K562 (cell line): Measurements from ENCODE around the gene CCDC73. TPM values are rescaled to one million over a fixed set of nuclear protein-coding genes. Genes with fewer than 3 reads are reported as not detected.

Experiments used
- ATAC-seq: fragments of 200-7000 bp; cut with Tn5 transposase; 3 replicates; pipeline ENCODE4 v1.9.1; 2020; ENCODE audit warnings: moderate library complexity
- BruUV-seq: library from RNA; stranded (reverse); fragments of 400-500 nt; replicated peaks from 2 replicates; lab custom pipeline; 2021; lab: Mats Ljungman, UMichigan
- CTCF ChIA-PET: fragments of 300-600 bp; formaldehyde crosslinking; extraction: SDS; loops from one replicate; lab custom pipeline; 2021; ENCODE audit warnings: low intra/inter-chr PET ratio; lab: Yijun Ruan, JAX
- POLR2A ChIA-PET: fragments of 300-600, 350-650 bp; sonication (Branson Sonifier 250); formaldehyde crosslinking; extraction: SDS; loops from one replicate; lab custom pipeline; 2021; ENCODE audit warnings: antibody characterized with exemption, inconsistent platforms; lab: Yijun Ruan, JAX
- DNase-seq, 4 experiments: peaks; one replicate each; pipeline versions ENCODE4 v3.0.0 to v3.0.0-alpha.2; 2011 to 2018; ENCODE audit warnings: low spot score in 3 of 4, mixed read lengths in 3 of 4; ENCODE audit errors: extremely low read depth in 1 of 4
- FAIRE-seq: peaks from 2 replicates; lab custom pipeline; 2011; peaks lifted over from hg19 to GRCh38; lab: Jason Lieb, UNC
- H2AFZ ChIP-seq: 2 replicates; pipeline ENCODE4 v1.6.0; 2011; ENCODE audit warnings: low read depth, low read length, control low read depth, inconsistent platforms
- H3K27ac ChIP-seq: fragments of 200-600 bp; 3 replicates; pipeline ENCODE4 v1.8.0; 2011; ENCODE audit warnings: low read depth, mild to moderate bottlenecking, control low read depth, inconsistent platforms, low read length, moderate library complexity, mixed read lengths; ENCODE audit errors: extremely low read depth
- H3K27me3 ChIP-seq, 2 experiments: fragments of 300-600 bp in 1 of 2; 2 replicates in 1 of 2; 3 replicates in 1 of 2; pipeline versions ENCODE4 v1.6.0 to v1.8.0; 2011; ENCODE audit warnings: inconsistent platforms in 2 of 2, low read length in 2 of 2, mild to moderate bottlenecking in 1 of 2, mixed read lengths in 1 of 2, moderate library complexity in 1 of 2; ENCODE audit not compliant: control insufficient read depth in 2 of 2, insufficient read depth in 2 of 2
- H3K36me3 ChIP-seq: fragments of 300-600 bp; 3 replicates; pipeline ENCODE4 v1.8.0; 2011; ENCODE audit warnings: mild to moderate bottlenecking, low read length, inconsistent platforms; ENCODE audit not compliant: control insufficient read depth, insufficient read depth
- H3K4me1 ChIP-seq, 2 experiments: fragments of 200-600 bp in 1 of 2; replicated peaks in 1 of 2; 2 replicates in 1 of 2; 3 replicates in 1 of 2; pipeline versions ENCODE4 v1.5.1 to v1.8.0; 2011; ENCODE audit warnings: inconsistent platforms in 2 of 2, low read length in 2 of 2, mild to moderate bottlenecking in 1 of 2, mixed read lengths in 1 of 2, moderate library complexity in 1 of 2; ENCODE audit not compliant: control insufficient read depth in 2 of 2, insufficient read depth in 2 of 2
- H3K4me2 ChIP-seq: 2 replicates; pipeline ENCODE4 v1.6.1; 2011; ENCODE audit warnings: low read length, control low read depth, inconsistent platforms, mixed read lengths; ENCODE audit not compliant: insufficient read depth
- H3K4me3 ChIP-seq: fragments of 200-600 bp; sonication (generic), shearing (Covaris generic); 2 replicates; pipeline ENCODE4 v1.5.1; 2016; ENCODE audit warnings: control low read depth, inconsistent platforms
- H3K79me2 ChIP-seq: fragments of 200-600 bp; 3 replicates; pipeline ENCODE4 v1.8.0; 2011; ENCODE audit warnings: low read length, inconsistent platforms; ENCODE audit not compliant: control insufficient read depth, insufficient read depth
- H3K9ac ChIP-seq, 2 experiments: 2 replicates each; pipeline versions ENCODE4 v1.6.0 to v1.6.1; 2011; ENCODE audit warnings: low read depth in 2 of 2, low read length in 2 of 2, control low read depth in 1 of 2, inconsistent platforms in 1 of 2, mild to moderate bottlenecking in 1 of 2, mixed read lengths in 1 of 2; ENCODE audit not compliant: insufficient read depth in 1 of 2
- H3K9me1 ChIP-seq: one replicate; pipeline ENCODE4 v1.6.0; 2011; ENCODE audit warnings: inconsistent platforms, mild to moderate bottlenecking, low read length, moderate library complexity; ENCODE audit not compliant: control insufficient read depth, insufficient read depth
- H3K9me3 ChIP-seq: replicated peaks from 2 replicates; pipeline ENCODE4 v1.5.1; 2011; ENCODE audit warnings: low read depth, low read length, inconsistent platforms; ENCODE audit not compliant: control insufficient read depth, insufficient read depth
- H4K20me1 ChIP-seq: replicated peaks from 2 replicates; pipeline ENCODE4 v1.6.1; 2011; ENCODE audit warnings: low read length, inconsistent platforms, mixed read lengths; ENCODE audit not compliant: control insufficient read depth, insufficient read depth
- ATF3 ChIP-seq, 2 experiments: fragments of 450-650 bp in 1 of 2; sonication (generic) in 1 of 2; formaldehyde crosslinking in 1 of 2; IDR thresholded peaks in 1 of 2; conservative IDR thresholded peaks in 1 of 2; 2 replicates each; pipeline versions ENCODE4 v1.6.1 to v1.8.1; 2016 to 2023; ENCODE audit warnings: mild to moderate bottlenecking in 2 of 2, moderate library complexity in 2 of 2, inconsistent platforms in 1 of 2, missing genetic modification reagents in 1 of 2
- CAMTA2 ChIP-seq: fragments of 250-450 bp; sonication (Bioruptor Pico); conservative IDR thresholded peaks from 2 replicates; pipeline ENCODE4 v1.5.1; 2022
- KDM1A ChIP-seq, 2 experiments: fragments of 450-650 bp; IDR thresholded peaks; 2 replicates each; pipeline ENCODE4 v1.6.1; 2016; ENCODE audit warnings: mild to moderate bottlenecking in 2 of 2
- RBM39 ChIP-seq: fragments of 200-400 bp; formaldehyde crosslinking; optimal IDR thresholded peaks from 2 replicates; pipeline ENCODE3; 2018; ENCODE audit warnings: low read depth, low read length
- RNF219 ChIP-seq: fragments of 250-450 bp; sonication (Bioruptor Pico); IDR thresholded peaks from 2 replicates; pipeline ENCODE4 v1.5.0; 2022; ENCODE audit warnings: mild to moderate bottlenecking
- SMARCE1 ChIP-seq: fragments of 450-650 bp; IDR thresholded peaks from 2 replicates; pipeline ENCODE4 v1.7.1; 2016; ENCODE audit warnings: mild to moderate bottlenecking
- TAF7 ChIP-seq: fragments of 450-650 bp; IDR thresholded peaks from 2 replicates; pipeline ENCODE4 v1.6.1; 2016; ENCODE audit warnings: missing genetic modification characterization, missing compliant biosample characterization
- ZNF436 ChIP-seq: fragments of 250-450, 450-650 bp; sonication (Bioruptor Pico); formaldehyde crosslinking; IDR thresholded peaks from 2 replicates; pipeline ENCODE4 v1.7.0; 2020; ENCODE audit warnings: mild to moderate bottlenecking
- WGBS: fragments of 100-300 bp; shearing (Covaris generic); methylation state at CpG from one replicate; pipeline ENCODE4 v1.1.6; 2016; ENCODE audit warnings: low coverage, mixed read lengths; ENCODE audit not compliant: insufficient coverage; ENCODE audit errors: missing lambda C conversion rate; 5-methylcytosine and 5-hydroxymethylcytosine counted together
- in situ Hi-C: fragments of 300-500 bp; cut with MboI; formaldehyde crosslinking; loops from 4 replicates; pipeline ENCODE4 v1.15.0; 2018; ENCODE audit warnings: inconsistent platforms, mixed read lengths
- intact Hi-C: fragments of 100-400 bp; cut with micrococcal nuclease; formaldehyde crosslinking; loops from 2 replicates; pipeline ENCODE4 v1.14.2; 2022
- polyA plus RNA-seq, 8 experiments: library from polyadenylated mRNA; depleted of rRNA in 4 of 8; stranded (reverse) in 5 of 8; unstranded in 3 of 8; fragments of >200 nt; fragmentation: Nextera tagmentation in 2 of 8; fragmentation: Illumina TruSeq in 1 of 8; extraction: Ambion mirVana in 2 of 8; extraction: Trizol in 1 of 8; gene quantifications; 2 replicates each; pipeline versions ENCODE4 v1.2.1 to v1.2.3, GENCODE V29; 2011 to 2014; ENCODE audit warnings: inconsistent platforms in 1 of 8, missing spikeins in 1 of 8
- total RNA-seq, 7 experiments: library from RNA; depleted of rRNA in 6 of 7; stranded (reverse); fragments of >200 nt in 6 of 7; fragmentation: Illumina TruSeq in 2 of 7; extraction: Trizol in 2 of 7; gene quantifications; 2 replicates each; pipeline versions ENCODE4 v1.2.1 to v1.2.3, GENCODE V29; 2011 to 2021; ENCODE audit warnings: low replicate concordance in 1 of 7

CCDC73 gene
- total and polyA plus RNA-seq, 9 of the 15 experiments (the other 6 are each of a cell fraction or from before 2014, with no cell fraction given), result 0.20 to 0.21 TPM; not detected in 7

DNA sequence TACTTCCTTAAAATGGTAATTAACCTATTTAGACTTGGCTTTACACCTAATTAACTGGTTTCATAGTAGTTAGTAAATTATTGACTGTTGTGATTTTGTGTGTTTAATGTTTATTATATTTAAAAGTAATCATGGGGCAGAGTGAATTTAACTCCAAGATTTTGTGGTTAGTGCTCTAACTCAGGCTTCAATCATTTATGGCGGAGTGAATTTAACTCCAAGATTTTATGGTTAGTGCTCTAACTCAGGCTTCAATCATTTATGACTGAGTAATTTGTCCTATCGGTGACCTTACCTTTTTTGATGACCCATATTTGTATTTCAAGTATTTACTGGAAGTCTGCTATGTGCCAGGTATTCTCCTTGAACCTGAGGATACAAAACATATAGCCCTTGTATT is 42.5 kb upstream of the CCDC73 start:
- no peak for DNase-seq
- TF ChIP-seq CAMTA2 (CRISPR knock-in tag) (no peak), ZNF436 (CRISPR knock-in tag) (no peak), KDM1A (IDR thresholded peaks at IDR 0.05) (no peak), SMARCE1 (no peak), TAF7 (tag) (no peak), RNF219 (CRISPR knock-in tag) (no peak), ATF3 (IDR thresholded peaks at IDR 0.05) (no peak), ATF3 (CRISPR knock-in tag; conservative IDR thresholded peaks at IDR 0.05) (no peak), RBM39 (no peak)
- TF ChIP-seq, all 486 proteins: peak for 0
- ATAC-seq, result no peak
- FAIRE-seq, result no peak
- Histone ChIP-seq H3K79me2 (no peaks in the 10 kb centered on the region), H2AFZ (no peak overlapping the region), H3K27ac (no peak overlapping the region), H3K9ac (no peak overlapping the region), H3K9me1 (no peaks in the 10 kb centered on the region), H3K27me3 (peaks cover 4 to 6% of the 10 kb centered on the region in 2 experiments; a peak in 3 of 5 replicates), H3K4me3 (no peak overlapping the region), H4K20me1 (no peaks in the 10 kb centered on the region), H3K4me2 (no peak overlapping the region), H3K36me3 (no peaks in the 10 kb centered on the region), H3K4me1 (no peaks in the 10 kb centered on the region), H3K9me3 (no peaks in the 10 kb centered on the region)
- ChIA-PET CTCF (no interaction called here), POLR2A (no interaction called here)
- BruUV-seq, result no TSS peak
- in situ Hi-C loops (no loop called here), intact Hi-C loops (no loop called here)
- 3% methylated on average over 2 of the region's 2 CpGs for whole genome bisulfite sequencing
